GM12892 (cell line): Measurements from ENCODE around the gene CDCP2.

ENCODE experiments used
- POLR2A ChIP-seq: IDR thresholded peaks from 2 replicates; pipeline ENCODE4 v1.6.1; 2011; ENCODE audit warnings: low read depth, low read length, control low read depth
- POLR2AphosphoS5 ChIP-seq: IDR thresholded peaks from 2 replicates; pipeline ENCODE4 v1.6.1; 2011; ENCODE audit warnings: low read depth, low read length, control low read depth

GRCh38 chr1:54105736-54106269 lies 47.0 kb downstream of the CDCP2 start:
- TF ChIP-seq POLR2AphosphoS5, result no peak
- no peak for TF ChIP-seq POLR2A
